Neural cell (in vitro differentiated cells): ENCODE data around the gene DENND1A.

Source experiments
- CTCF ChIP-seq: fragments of 450-650 bp; IDR thresholded peaks from 2 replicates; pipeline ENCODE4 v1.5.1; 2014; ENCODE audit warnings: antibody characterized with exemption, mild to moderate bottlenecking, moderate library complexity; ENCODE audit not compliant: poor library complexity, severe bottlenecking
- EZH2 ChIP-seq: fragments of 200-600, 300-800 bp; shearing (Covaris generic), sonication (generic); IDR thresholded peaks from 2 replicates; pipeline ENCODE4 v1.6.1; 2014; ENCODE audit warnings: antibody characterized with exemption, low read length, borderline replicate concordance, mild to moderate bottlenecking; ENCODE audit not compliant: insufficient read depth, poor library complexity, severe bottlenecking
- MXI1 ChIP-seq: fragments of 450-650 bp; conservative IDR thresholded peaks from 2 replicates; pipeline ENCODE4 v1.6.1; 2014; ENCODE audit warnings: antibody characterized with exemption, mild to moderate bottlenecking; ENCODE audit not compliant: poor library complexity, severe bottlenecking
- POLR2AphosphoS5 ChIP-seq: IDR thresholded peaks from 2 replicates; pipeline ENCODE4 v1.6.1; 2012
- SMC3 ChIP-seq: fragments of 450-650 bp; conservative IDR thresholded peaks from 2 replicates; pipeline ENCODE4 v1.6.1; 2014; ENCODE audit warnings: antibody characterized with exemption, mild to moderate bottlenecking, moderate library complexity; ENCODE audit not compliant: poor library complexity

GRCh38 chr9:123380852-123381705 is 548.8 kb downstream of the DENND1A start:
- no peak for TF ChIP-seq CTCF
- no peak for TF ChIP-seq POLR2AphosphoS5
- TF ChIP-seq MXI1 = no peak
- TF ChIP-seq SMC3 = no peak
- TF ChIP-seq EZH2 = no peak
